VCaP (cell line): Measurements from ENCODE around the gene XKR7.

Experiments
- H3K27ac ChIP-seq: fragments of 450-650 bp; 2 replicates; pipeline ENCODE4 v1.5.1; 2017
- CTCF ChIP-seq: fragments of 450-650 bp; conservative IDR thresholded peaks from 2 replicates; pipeline ENCODE4 v1.5.1; 2017; ENCODE audit warnings: mild to moderate bottlenecking, moderate library complexity

XKR7 gene

GRCh38 chr20:32052778-32053362, 84.9 kb downstream of the XKR7 start:
- H3K27ac ChIP-seq: no peak overlapping the region
- TF ChIP-seq CTCF: no peak
